ENCODE measurements around the gene HIF1A.
A peak's percentile ranks its signal among the peaks of the same experiment; 100 is the strongest.

HIF1A gene

DNA sequence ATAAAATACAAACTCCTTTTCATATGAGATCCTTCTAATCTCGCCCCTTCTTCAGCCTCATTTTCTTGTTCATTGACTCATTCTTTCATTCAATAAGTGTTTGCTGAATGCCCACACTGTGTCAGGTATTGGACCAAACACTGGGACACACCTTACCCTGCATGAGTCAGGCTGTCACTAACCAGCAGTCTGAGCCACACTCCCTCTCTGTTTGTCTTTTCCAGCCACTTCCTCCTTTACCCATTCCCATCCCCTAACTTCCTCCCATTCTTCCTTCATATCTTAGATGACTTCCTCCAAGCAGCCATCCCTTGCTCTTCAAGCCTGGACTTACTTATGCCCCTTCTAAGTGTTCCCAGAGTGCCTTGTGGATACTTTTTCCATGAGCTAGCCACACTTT is 27.0 kb upstream of the HIF1A start:
- no peak for DNase-seq
- TF ChIP-seq, protein P1, sequence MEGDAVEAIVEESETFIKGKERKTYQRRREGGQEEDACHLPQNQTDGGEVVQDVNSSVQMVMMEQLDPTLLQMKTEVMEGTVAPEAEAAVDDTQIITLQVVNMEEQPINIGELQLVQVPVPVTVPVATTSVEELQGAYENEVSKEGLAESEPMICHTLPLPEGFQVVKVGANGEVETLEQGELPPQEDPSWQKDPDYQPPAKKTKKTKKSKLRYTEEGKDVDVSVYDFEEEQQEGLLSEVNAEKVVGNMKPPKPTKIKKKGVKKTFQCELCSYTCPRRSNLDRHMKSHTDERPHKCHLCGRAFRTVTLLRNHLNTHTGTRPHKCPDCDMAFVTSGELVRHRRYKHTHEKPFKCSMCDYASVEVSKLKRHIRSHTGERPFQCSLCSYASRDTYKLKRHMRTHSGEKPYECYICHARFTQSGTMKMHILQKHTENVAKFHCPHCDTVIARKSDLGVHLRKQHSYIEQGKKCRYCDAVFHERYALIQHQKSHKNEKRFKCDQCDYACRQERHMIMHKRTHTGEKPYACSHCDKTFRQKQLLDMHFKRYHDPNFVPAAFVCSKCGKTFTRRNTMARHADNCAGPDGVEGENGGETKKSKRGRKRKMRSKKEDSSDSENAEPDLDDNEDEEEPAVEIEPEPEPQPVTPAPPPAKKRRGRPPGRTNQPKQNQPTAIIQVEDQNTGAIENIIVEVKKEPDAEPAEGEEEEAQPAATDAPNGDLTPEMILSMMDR (IDR thresholded peaks at IDR 0.05; ENCODE audit: borderline replicate concordance, extremely low read depth, low read length, poor library complexity, severe bottlenecking): no peak
- no peak for TF ChIP-seq EZH2 (IDR thresholded peaks at IDR 0.05; ENCODE audit: borderline replicate concordance, low read depth, low read length, severe bottlenecking)
- H3K4me2 ChIP-seq (ENCODE audit: insufficient read depth, low read length): no peak overlapping the region

DNA sequence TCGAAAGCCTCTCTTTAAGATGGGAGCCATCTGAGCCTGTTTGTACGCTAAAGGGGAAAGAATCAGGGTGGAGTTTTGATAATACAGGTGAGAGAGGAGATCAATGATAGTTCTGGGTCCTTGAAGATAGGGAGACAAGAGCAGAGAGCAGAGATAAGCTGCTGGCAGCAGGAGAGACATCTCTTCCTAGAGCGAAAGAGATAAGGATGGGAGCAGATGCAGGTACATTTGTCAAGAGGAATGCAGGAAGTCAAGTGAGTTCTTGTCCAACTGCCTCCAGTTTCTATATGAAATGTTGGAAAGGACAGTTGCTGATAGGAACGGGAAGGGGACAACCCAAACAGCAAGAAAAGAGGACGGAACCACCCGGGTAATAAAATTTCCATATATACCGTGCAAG is 24.7 kb upstream of the HIF1A start:
- peak; percentile 32; the same call in 2 of the 3 replicates for ATAC-seq (ENCODE audit: insufficient read depth, low read depth)
- Histone ChIP-seq H2AFZ (ENCODE audit: low read depth, low read length) (peak overlapping the region; percentile 71), H3K4me2 (ENCODE audit: insufficient read depth, low read length) (peak overlapping the region; percentile 49), H3K36me3 (ENCODE audit: insufficient read depth, low read length) (no peaks in the 10 kb centered on the region), H3K27me3 (ENCODE audit: insufficient read depth, low read length, poor library complexity) (no peaks in the 10 kb centered on the region), H4K20me1 (ENCODE audit: insufficient read depth, low read length) (no peaks in the 10 kb centered on the region), H3K4me3 (ENCODE audit: low read depth in 1 of 2, low read length in 2 of 2) (0 out of 4 replicates have a peak overlapping the region, but pooled peaks of 1 of the 2 experiments have one; percentile 0), H3K9me3 (ENCODE audit: insufficient read depth, low read length, severe bottlenecking) (no peaks in the 10 kb centered on the region), H3K27ac (ENCODE audit: low read length) (peak overlapping the region; percentile 84), H3K9ac (ENCODE audit: low read depth, low read length) (peak overlapping the region; percentile 38; the same call in 1 of the 2 replicates), H3K79me2 (ENCODE audit: insufficient read depth, low read length) (no peaks in the 10 kb centered on the region), H3K4me1 (ENCODE audit: insufficient read depth, low read length) (peaks cover 22% of the 10 kb centered on the region)
- no peak for TF ChIP-seq EZH2 (IDR thresholded peaks at IDR 0.05; ENCODE audit: borderline replicate concordance, low read depth, low read length, severe bottlenecking)
- TF ChIP-seq, protein P1 (IDR thresholded peaks at IDR 0.05; ENCODE audit: borderline replicate concordance, extremely low read depth, low read length, poor library complexity, severe bottlenecking): no peak
- no peak for DNase-seq

More for the DNA sequence above, 27.0 kb upstream of the HIF1A start:
- Histone ChIP-seq H3K4me3 (ENCODE audit: low read depth in 1 of 2, low read length in 2 of 2) (no peak overlapping the region), H3K27me3 (ENCODE audit: insufficient read depth, low read length, poor library complexity) (no peaks in the 10 kb centered on the region), H3K36me3 (ENCODE audit: insufficient read depth, low read length) (no peaks in the 10 kb centered on the region), H3K79me2 (ENCODE audit: insufficient read depth, low read length) (no peaks in the 10 kb centered on the region), H3K27ac (ENCODE audit: low read length) (no peak overlapping the region), H3K4me1 (ENCODE audit: insufficient read depth, low read length) (peaks cover 30% of the 10 kb centered on the region), H3K9ac (ENCODE audit: low read depth, low read length) (no peak overlapping the region), H2AFZ (ENCODE audit: low read depth, low read length) (no peak overlapping the region), H4K20me1 (ENCODE audit: insufficient read depth, low read length) (no peaks in the 10 kb centered on the region), H3K9me3 (ENCODE audit: insufficient read depth, low read length, severe bottlenecking) (no peaks in the 10 kb centered on the region)
- ATAC-seq (ENCODE audit: insufficient read depth, low read depth): no peak

DNA sequence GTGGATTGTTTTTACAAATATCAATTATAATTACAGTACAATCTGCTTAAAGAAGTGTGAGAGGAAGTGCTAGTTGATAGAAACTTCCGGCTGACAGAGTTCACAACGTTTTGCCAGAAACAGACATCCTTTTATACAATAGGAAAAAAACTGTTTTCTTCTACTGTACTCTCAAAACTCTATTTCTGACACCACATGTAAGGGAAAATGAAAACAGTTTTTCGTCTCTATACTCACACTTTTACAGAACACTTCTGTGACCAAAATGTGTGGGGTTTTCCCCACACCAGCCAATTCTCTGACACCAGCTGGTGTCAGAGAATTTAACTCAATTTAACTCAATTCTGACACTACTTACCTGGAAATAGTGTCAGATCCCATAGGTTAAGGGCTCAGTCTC is 24.2 kb upstream of the HIF1A start:
- ATAC-seq (ENCODE audit: insufficient read depth, low read depth): peak; percentile 74
- peaks cover 22% of the 10 kb centered on the region for H3K4me1 ChIP-seq (ENCODE audit: insufficient read depth, low read length)
- H3K79me2 ChIP-seq (ENCODE audit: insufficient read depth, low read length): no peaks in the 10 kb centered on the region
- peak; percentile 16 for DNase-seq
- peak overlapping the region; percentile 79 for H2AFZ ChIP-seq (ENCODE audit: low read depth, low read length)
- no peak for TF ChIP-seq EZH2 (IDR thresholded peaks at IDR 0.05; ENCODE audit: borderline replicate concordance, low read depth, low read length, severe bottlenecking)
- TF ChIP-seq, protein P1 (IDR thresholded peaks at IDR 0.05; ENCODE audit: borderline replicate concordance, extremely low read depth, low read length, poor library complexity, severe bottlenecking): no peak
- H4K20me1 ChIP-seq (ENCODE audit: insufficient read depth, low read length): no peaks in the 10 kb centered on the region
- 0 out of 4 replicates have a peak overlapping the region, but pooled peaks of 1 of the 2 experiments have one; percentile 8 for H3K4me3 ChIP-seq (ENCODE audit: low read depth in 1 of 2, low read length in 2 of 2)
- H3K27ac ChIP-seq (ENCODE audit: low read length): peak overlapping the region; percentile 84
- no peaks in the 10 kb centered on the region for H3K27me3 ChIP-seq (ENCODE audit: insufficient read depth, low read length, poor library complexity)
- H3K4me2 ChIP-seq (ENCODE audit: insufficient read depth, low read length): peak overlapping the region; percentile 49
- H3K9me3 ChIP-seq (ENCODE audit: insufficient read depth, low read length, severe bottlenecking): no peaks in the 10 kb centered on the region
- H3K36me3 ChIP-seq (ENCODE audit: insufficient read depth, low read length): no peaks in the 10 kb centered on the region
- H3K9ac ChIP-seq (ENCODE audit: low read depth, low read length): peak overlapping the region; percentile 38
